NCI-H1930 (cell line): ENCODE measurements around the gene FRY.

Source experiments
- DNase-seq, 2 experiments: peaks; one replicate each; lab custom pipeline; 2025; lab: John Stamatoyannopoulos, UW

The FRY gene

DNA sequence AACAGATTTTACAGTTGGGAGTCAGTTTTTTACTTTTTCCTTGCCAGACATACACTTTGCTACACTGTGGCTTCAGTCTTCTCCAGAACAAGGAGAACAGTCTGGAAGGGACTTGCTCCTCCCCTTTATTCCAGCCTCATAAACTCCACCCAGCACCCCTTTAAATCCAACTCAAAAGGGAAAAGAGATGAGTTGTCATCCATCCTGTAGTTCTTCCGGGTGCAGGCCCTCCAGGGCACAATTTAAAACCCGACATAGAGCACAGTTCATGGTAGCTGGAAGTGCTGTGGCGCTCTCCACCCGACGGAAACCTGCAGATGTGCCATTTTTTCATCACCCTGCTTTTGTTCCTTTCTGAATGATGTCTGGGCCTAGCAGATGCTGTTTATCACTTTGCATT is 184.7 kb downstream of the FRY start:
- no peak for DNase-seq

DNA sequence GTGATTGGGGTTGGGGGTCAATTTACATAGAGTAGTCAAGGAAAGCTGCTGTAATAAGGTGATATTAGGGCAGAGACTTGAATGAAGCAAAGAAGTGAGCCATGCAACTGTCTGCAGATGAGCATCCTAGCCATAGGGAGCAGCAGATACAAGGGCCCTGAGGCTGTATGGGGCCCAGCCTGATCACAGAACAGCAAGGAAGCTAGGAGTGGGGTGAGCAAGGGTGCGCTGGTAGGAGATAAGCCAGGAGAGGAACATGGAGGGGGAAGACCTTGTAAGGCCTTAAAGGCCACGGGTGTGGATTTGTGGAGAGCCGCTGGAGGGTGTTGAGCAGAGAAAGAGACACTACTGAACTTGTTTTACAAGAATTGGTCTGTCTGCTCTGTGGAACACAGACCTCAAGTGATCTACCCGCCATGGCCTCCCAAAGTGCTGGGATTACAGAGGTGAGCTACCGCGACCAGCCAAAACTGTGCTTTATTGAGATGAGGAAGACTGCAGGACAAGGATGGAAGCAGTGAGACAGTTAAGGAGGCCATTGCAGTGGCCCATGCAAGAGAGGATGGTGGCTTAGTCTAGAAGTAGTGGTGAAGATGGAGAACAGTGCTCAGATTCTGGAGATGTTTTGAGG is 190.6 kb downstream of the FRY start:
- DNase-seq = no peak

DNA sequence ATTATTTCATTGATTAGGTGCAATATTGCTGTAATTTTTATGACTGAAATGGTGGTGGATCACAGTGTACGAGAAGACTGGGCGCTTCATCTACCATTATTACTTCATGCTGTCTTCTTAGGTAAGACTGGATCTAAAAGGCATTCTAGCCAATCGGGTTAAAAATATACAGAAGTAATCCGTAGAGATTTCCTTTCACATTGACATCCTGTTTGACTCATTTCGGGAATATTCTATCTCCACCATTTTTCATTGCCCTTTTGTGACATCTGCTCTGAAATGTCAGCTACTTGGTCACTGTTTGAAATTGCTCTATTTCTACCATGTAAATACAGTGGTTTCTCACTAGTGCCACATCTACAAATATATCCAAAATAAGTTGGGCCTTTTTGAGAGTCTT is 193.3 kb downstream of the FRY start:
- no peak for DNase-seq

DNA sequence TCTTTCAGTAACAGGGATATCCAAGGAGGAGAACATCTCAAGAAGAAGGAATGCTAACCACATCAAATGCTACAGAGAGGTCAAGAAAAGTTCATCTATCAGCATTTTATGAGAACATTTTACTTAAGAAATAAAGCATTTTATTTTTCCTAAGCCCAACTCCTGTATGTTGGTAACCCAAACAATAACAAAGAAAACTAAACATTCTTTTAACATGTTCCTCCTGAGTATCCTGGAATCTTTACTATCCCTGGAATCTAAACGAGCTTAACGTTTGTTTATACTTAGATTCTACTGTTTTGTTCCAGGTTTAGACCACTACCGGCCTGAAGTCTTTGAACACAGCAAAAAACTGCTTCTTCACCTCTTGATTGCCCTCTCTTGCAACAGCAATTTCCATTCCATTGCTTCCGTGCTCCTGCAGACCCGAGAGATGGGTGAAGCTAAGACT is 193.9 kb downstream of the FRY start:
- no peak for DNase-seq

DNA sequence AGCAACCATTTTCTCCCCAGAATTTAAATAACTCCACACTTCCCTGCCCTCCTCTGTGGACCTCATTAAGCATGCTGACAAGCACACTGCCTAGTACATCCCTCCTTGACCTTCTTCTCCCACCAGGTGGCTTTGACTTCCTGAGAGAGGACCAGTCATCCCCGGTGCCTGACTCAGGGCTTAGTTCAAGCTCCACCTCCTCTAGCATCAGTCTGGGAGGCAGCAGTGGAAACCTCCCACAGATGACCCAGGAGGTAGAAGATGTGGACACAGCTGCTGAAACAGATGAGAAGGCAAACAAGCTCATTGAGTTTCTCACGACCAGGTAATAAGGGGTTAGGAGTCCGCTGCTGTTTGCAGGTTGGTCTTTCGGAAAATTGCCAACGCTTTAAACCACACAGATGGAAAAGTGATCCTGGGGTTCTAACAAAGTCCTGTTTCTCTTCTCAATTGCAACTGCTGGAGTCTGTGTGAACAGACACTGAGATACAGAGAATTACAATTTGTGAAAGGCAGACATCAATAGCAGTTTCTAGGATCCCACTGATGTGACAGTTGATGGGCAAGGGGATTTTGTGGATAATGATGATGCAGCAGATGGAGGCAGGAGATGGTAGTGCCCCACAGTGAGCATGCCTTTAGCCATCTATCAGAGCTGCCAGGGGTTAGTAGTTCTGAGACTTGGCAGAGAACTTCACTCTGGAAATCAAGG is 196.9 kb downstream of the FRY start:
- DNase-seq = peak; percentile 95 to 98

DNA sequence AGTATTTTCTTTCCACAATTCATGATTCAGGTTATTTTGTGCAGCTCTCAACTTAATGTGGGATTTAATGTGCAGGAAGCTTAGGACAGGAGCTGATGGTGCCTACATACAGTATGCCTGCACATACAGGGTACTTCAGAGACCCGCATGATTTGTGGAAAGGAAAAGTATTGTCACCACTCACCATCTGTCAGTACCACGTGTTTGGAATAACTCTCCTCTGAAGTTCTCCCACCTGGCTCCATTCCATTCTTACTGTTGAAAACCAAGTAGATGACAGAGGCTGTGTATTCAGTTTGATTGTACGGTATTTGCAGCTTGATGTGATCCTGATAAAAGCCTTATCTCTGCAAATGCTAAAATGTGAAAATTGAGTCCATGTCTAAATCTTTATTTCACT is 197.9 kb downstream of the FRY start:
- no peak for DNase-seq

DNA sequence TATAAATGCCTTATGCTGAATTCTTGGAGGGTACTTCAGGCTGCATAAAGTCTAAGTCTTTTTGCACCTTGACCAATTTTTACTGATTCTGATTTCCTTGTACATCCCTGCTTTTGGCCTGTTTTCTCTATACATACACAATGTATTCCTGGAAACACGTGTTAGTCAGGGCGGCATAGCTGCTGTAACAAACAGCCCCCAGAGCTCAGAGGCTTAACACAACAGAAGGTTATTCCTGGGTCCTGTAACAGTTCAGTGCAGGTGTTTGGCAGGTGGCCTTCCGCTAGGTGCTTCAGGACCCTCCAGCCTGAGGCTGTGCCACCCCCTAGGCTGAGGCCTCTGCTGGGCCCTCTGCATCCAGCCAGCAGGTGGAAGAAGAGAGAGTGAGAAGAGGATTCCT is 200.7 kb downstream of the FRY start:
- DNase-seq = no peak

DNA sequence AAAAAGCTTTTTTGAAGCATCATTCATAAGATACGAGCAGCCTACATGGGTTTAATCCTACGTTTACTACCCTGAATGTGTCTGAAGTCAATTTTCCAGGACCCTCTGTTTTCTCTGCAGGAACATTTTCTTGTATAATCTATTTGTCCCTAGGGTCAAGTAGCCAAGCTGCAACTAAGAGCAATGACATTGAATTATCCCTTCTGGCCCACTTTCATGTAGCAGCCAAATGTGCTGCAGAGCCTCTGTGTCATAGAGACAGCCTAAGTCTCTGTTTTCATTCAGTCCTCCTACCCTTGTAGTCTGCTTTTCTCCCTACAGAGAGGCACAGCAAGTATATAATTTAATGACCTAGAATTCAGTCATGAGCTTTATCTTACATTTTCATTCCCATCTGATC is 201.5 kb downstream of the FRY start:
- DNase-seq = peak in 1 of 2 experiments; percentile 29

DNA sequence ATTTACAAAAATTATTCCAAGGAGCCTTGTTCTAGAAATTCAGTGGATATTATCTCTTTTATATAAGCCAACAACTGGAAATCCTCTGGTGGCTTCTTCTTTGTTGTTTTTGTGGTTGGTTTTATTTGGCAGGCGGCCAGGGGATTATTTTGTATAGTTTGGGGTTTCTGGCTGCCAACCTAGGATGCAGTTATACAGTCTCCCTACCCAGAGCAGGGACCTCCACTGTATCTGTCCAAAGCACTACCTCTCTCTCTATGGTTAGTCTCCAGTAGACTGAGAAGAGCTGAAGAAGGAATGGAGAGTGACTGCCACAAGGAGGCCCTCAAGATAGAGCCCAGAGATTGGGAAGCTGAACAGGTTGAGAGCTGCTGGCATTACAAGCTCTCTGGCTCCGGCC is 203.3 kb downstream of the FRY start:
- no peak for DNase-seq

DNA sequence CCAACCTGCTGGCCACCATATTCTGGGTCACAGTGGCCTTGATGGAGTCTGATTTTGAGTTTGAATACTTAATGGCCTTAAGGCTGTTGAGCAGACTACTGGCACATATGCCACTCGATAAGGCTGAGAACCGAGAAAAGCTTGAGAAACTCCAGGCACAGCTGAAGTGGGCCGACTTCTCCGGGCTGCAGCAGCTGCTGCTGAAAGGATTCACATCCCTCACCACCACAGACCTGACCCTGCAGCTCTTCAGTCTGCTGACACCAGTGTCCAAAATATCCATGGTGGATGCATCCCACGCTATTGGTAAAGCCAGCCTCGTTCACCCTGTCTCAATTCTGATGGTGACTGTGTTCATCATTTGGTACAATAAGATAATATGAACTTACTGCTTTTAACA is 206.1 kb downstream of the FRY start:
- DNase-seq = no peak

DNA sequence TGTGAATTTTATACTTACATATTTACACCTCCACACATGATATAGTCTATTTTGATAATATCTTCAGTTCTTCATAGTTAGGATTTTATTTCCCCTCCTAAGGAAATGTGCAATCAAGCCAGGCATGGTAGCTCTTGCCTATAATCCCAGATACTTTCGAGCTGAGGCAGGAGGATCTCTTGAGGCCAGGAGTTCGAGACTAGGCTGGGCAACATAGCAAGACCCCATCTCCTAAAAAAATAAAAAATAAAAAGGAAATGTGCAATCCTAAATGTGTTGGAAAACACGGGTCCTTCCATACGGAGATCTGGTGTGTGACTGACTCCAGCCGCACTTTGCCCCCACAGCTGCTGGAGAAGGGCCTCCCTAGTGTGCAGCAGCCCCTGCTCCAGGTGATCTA is 212.1 kb downstream of the FRY start:
- DNase-seq = no peak

DNA sequence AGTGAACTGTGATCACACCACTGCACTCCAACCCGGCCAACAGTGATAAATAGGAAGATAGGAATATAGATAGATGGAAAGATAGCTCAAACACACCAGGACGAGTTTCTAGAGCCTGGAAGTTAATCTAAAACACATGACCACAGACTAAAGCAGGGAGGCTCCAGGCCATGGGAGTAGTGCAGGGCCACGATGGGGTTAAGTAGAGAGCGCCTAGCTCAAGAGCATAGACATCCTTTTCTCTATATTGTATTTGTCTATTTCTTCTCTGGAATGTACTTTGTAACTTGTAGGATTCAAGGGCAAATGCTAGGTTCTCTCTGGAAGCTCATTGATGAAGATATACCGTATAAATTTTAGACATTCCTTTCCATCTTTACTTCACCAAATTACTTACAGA is 214.0 kb downstream of the FRY start:
- DNase-seq = no peak

DNA sequence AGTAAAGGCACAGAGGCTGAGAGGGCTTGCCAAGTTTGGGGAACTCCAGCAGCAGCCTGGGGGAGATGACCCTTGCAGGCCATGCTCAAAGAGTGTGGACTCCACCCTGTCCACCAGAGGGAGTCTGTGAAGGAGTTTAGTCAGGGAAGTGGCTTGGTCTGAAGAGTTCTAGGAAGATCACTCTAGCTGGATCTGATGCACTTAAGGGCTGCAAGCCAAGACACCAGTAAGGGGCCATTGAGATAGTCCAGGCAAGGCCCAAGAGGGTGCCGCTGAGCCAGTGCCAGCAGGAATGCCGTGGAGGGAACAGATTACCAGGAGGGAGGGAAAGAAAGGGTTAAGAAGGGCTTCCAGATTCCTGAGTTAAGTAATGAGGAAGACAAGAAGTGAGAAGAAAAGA is 214.9 kb downstream of the FRY start:
- peak in 1 of 2 experiments; percentile 30 for DNase-seq

DNA sequence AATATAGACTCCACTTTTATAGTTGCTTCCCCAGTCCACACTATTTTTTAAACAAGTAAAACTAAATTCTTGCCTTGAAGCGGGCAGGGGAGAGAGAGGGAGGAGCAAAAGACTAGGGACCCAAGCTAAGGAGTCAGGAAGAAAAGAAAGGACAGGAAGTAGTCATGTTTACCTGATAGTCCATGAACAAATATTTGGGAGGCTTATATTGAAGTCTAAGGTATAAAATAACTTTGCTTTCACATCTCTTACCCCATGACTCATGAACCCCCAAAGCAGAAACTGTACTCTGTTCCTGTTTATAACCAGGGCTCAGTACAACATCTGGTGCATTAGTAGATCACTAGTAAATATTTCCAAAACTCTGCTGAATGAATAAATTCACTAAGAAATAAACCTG is 216.3 kb downstream of the FRY start:
- DNase-seq = no peak

DNA sequence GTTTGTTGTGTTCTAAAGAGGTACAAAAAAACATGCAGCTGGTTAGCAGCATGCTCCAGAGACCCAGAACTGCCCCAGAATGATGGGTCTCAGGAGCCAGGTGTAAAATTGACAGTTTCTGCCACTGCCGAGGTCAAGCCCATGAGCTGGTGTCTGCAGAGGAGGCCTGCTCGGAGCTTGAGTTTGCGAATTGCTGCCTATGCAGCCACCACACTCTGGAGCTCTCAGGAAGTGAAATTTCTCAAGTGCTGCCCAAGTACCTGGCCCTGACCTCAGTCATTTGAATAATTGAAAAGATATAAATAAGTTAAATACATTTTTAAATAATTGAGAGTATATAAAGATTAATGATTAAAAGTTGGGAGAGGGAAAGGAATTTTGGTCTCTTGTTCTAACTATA is 217.2 kb downstream of the FRY start:
- DNase-seq = no peak

DNA sequence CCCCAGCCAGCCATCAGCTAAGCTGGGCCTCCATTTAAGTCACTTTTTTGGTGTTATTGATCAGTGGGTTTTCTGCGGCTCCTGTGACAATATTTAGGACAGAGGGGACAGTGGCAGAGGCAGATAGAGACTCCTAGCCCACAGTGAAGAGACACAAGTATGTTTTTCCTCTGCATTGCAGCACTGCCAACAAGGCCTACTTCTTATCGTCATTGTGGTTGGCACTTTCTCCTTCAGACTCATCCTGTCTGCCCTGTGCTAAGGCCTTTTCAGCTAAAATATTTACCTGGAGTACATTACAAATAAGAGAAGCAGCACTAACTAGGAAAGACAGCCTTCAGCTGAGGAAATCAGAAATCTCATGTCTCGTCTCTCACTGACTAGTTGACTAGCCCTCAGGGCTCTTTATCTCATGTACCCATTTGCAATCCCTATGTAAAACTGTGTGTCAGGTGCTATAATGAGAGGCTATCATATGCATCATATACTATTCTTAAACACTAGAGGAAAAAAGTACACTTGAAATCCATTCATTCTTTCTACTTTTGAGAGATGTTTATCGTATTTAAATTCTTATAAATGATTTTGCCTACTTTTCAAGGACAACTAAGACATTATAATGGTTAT is 221.4 kb downstream of the FRY start:
- DNase-seq = no peak

DNA sequence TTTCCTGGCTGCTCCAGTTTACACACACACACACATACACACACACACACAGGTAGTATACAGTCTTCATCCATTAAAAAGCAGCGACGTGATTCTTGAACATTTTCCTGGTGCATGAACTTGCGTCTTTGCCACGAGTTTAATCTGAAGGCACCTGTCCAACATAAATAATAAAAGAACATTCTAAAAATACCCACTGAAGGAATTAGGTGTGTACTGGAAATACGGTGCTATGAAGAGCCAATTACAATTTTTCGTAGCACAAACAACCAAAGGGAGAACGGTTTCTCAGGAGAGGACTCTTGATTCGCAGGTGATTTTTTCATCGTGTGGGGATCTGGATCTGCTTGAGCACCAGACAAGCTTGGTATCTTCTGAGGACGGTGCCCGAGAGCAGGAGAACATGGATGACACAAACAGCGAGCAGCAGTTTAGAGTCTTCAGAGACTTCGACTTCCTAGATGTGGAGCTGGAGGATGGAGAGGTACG is 222.4 kb downstream of the FRY start:
- no peak for DNase-seq

DNA sequence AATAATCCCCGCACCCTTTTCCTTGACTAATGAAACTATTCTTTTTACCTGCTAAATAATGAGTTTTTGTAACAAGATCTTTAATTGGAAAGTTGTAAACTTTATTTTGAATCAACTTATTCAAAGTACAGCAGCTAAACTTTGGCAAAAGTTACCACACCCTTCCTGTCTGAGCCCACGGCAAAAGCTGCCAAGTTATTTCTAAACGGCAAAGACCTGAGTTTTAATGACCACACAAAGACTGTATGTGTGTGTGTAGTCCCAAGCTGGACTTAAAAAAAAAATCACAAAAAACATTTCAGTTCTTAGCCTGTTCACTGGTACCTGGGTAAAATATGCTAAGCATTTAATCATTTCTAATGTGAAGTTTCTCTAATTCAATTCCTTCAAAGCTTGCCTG is 222.8 kb downstream of the FRY start:
- no peak for DNase-seq

DNA sequence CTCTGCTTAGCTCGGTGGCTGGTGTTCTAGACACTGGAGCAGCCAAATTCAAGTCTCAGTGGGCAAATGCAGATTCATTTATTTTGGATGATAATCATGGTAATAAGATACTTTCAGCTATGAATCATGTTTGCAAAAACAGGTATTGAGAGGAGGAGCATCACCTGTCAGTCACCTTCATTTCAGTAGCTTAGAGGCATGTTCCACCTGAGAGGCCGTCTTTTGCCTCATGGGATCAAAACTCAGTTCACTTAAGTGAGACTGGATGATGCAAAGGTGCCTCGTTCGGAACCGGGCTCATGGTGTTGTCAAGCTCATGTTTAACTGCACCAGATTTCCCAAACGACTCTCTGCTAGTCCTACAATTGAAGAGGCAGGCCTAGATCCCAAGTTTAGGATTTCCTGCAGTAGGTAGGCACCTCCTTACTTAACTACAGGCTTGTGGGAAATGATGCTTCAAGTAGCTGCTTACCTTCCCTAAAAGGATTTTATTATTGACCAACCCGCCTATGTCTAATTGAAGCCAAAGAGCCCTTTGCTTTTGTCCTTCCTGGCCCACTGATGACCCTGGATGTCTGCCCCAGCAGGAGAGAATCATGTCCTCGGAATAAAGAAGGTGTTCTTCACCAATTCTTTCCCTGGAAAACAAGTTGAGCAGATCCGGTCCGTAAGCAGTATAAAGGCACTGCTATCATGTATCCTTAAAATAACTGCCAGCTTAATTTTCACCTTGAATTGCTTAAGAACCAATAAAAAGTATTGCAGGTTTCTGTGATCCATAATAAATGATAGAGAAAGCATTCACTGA is 223.5 kb downstream of the FRY start:
- no peak for DNase-seq

DNA sequence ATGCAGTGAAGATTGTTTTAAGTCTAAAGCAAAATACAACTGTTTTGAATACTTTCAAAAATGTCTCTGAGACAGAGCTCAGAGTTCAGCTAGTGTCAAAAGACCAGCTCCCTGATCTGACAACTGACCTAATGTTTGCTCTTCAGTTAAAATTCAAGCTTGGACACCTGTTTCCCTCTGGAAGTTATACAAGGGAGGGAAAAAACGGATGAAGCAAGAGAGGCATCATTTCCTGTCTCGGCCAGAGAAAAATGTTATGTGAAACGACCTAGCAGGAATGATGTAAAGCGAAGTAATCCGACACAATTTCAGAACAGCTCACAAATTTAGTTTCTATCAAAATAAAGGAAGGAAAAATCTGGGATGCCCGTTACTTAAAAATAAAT is 224.1 kb downstream of the FRY start:
- DNase-seq = no peak

DNA sequence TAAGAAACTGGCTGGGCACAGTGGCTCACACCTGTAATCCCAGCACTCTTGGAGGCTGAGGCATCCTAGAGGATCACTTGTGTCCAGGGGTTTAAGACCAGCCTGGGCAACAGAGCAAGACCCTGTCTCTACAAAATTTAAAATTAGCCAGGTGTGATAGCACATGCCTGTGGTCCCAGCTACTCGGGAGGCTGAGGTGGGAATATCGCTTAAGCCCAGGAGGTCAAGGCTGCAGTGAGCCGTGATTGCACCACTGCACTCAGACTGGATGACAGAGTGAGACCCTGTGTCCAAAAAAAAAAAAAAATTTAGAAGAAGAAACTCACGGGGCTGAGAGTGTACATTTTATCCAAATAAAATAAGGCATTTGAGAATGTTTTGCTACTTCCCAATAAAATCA is 224.7 kb downstream of the FRY start:
- DNase-seq = no peak

DNA sequence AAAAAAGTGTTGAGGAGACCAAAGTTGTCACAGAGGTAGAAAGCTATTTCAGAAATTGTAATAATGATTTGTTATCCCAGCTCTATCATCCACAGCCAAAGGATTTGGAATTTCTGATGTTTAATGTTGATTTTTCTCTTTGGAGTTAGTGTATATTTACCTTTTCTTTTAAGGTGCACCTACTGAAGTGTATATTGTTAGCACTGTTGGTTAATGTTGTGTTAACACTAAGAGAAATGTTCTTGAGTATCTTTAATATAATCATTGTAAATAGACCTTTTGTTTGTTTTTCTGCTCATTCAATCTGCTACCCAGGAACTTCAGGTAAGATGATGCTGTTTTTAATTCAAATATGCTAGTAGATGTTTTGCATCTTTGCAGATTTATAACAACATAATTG is 226.1 kb downstream of the FRY start:
- DNase-seq = no peak

DNA sequence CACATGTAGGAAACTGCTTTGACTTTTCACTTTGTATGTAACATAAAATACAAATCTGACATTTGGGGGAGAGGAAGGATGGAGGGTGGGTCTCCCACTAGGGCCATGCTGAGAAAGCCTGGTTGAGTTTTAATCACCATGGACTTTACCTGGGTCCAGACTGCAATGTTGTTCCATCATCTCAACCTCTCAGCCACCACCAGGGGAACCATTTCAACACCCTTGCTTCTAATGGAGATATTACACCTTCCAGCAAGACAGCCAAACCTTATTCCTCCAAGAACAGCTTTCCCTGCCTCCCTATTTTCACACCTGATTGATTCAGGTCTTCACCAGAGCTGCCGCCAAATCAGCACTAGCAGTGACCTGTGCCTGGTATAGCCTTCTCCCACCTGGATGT is 227.5 kb downstream of the FRY start:
- DNase-seq = no peak
